ENCODE data around the gene TSPAN5.

DNA sequence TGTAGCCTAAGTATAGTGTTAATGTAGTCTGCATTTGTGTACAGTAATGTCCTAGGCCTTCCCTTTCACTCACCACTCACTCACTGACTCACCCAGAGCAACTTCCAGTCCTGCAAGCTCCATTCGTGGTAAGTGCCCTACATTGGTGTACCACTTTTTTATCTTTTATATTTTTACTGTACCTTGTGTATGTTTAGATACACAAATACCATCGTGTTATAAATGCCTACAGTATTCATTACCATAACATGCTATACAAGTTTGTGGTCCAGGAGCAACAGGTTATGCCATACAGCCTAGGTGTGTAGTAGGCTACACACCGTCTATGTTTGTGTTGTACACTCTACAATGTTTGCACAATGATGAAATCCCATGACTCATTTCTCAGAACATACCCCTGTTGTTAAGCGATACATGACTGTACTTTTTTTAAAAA, 15.4 kb downstream of the TSPAN5 start:
- TF ChIP-seq, protein P1, sequence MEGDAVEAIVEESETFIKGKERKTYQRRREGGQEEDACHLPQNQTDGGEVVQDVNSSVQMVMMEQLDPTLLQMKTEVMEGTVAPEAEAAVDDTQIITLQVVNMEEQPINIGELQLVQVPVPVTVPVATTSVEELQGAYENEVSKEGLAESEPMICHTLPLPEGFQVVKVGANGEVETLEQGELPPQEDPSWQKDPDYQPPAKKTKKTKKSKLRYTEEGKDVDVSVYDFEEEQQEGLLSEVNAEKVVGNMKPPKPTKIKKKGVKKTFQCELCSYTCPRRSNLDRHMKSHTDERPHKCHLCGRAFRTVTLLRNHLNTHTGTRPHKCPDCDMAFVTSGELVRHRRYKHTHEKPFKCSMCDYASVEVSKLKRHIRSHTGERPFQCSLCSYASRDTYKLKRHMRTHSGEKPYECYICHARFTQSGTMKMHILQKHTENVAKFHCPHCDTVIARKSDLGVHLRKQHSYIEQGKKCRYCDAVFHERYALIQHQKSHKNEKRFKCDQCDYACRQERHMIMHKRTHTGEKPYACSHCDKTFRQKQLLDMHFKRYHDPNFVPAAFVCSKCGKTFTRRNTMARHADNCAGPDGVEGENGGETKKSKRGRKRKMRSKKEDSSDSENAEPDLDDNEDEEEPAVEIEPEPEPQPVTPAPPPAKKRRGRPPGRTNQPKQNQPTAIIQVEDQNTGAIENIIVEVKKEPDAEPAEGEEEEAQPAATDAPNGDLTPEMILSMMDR (conservative IDR thresholded peaks at IDR 0.05) = no peak
- TF ChIP-seq EZH2 (IDR thresholded peaks at IDR 0.05; ENCODE audit: low read depth) = no peak
